SW480 (cell line): ENCODE results near the gene NPPC.
"Not testable (repeated sequence)": the region's sequence is repeated elsewhere in the genome, so short reads cannot be mapped to it uniquely, and the experiment has no call there.

Experiments
- DNase-seq: peaks from one replicate; pipeline ENCODE4 v3.0.0-alpha.2; 2016; ENCODE audit warnings: low spot score

Gene NPPC

GRCh38 chr2:231920366-231920765 lies 5.8 kb downstream of the NPPC start:
- no peak for DNase-seq

GRCh38 chr2:231919341-231920035 lies 6.7 kb downstream of the NPPC start:
- no peak for DNase-seq

- DNase-seq, result no peak
These were observed 7.5 kb downstream of the NPPC start for GRCh38 chr2:231918501-231919330.

GRCh38 chr2:231917280-231918066 lies 8.7 kb downstream of the NPPC start:
- DNase-seq, result peak; percentile 71

- no peak for DNase-seq
These were observed 12.0 kb downstream of the NPPC start for GRCh38 chr2:231914077-231914690.

- no peak for DNase-seq
These were observed 14.8 kb downstream of the NPPC start for GRCh38 chr2:231911381-231911780.

- DNase-seq, result no peak
These were observed 15.4 kb downstream of the NPPC start for GRCh38 chr2:231910771-231911170.

- not testable (repeated sequence) for DNase-seq
These were observed 16.0 kb downstream of the NPPC start for GRCh38 chr2:231910161-231910560.

GRCh38 chr2:231909631-231910030 lies 16.6 kb downstream of the NPPC start:
- DNase-seq, result no peak

GRCh38 chr2:231908584-231908983 lies 17.6 kb downstream of the NPPC start:
- DNase-seq, result no peak

- no peak for DNase-seq
These were observed 18.4 kb downstream of the NPPC start for GRCh38 chr2:231907765-231908164.

- no peak for DNase-seq
These were observed 21.2 kb downstream of the NPPC start for GRCh38 chr2:231905026-231905425.

GRCh38 chr2:231904161-231904611 lies 22.0 kb downstream of the NPPC start:
- DNase-seq, result no peak

- DNase-seq, result no peak
These were observed 23.6 kb downstream of the NPPC start for GRCh38 chr2:231902598-231902997.

GRCh38 chr2:231900972-231901371 lies 25.2 kb downstream of the NPPC start:
- no peak for DNase-seq

GRCh38 chr2:231900486-231900942 lies 25.7 kb downstream of the NPPC start:
- peak; percentile 67 for DNase-seq

GRCh38 chr2:231894566-231895380 lies 31.4 kb downstream of the NPPC start:
- DNase-seq, result no peak

GRCh38 chr2:231891514-231891905 lies 34.7 kb downstream of the NPPC start:
- DNase-seq, result no peak

GRCh38 chr2:231890896-231891513 lies 35.2 kb downstream of the NPPC start:
- no peak for DNase-seq

- no peak for DNase-seq
These were observed 38.4 kb downstream of the NPPC start for GRCh38 chr2:231887756-231888155.
